ENCODE measurements around the gene ZNF740. TPM values are rescaled to one million over a fixed set of nuclear protein-coding genes. Genes with fewer than 3 reads are reported as not detected.

Gene ZNF740
- total RNA-seq, 1 experiment from 2014 or later = 41.2 TPM

DNA sequence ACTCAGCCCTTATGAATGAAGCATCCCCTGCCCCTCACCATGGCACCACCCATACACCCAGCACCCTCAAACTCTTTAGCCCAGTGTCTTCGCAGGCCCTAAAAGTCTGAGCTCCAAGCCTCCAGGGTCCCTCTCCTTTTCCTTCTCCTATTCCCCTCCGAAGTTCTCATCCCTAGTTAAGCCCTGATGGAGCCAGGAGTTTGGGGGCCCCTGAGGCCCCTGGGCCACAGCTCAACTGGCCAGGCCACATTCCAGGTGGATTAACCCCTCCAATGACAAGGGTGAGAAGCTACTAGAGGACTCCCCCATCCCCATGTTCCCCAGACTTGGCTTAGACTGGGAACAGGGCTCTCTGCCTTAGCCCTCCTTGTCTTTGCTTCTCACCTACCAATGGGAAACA lies 48.9 kb downstream of the ZNF740 start:
- WGBS (ENCODE audit: extremely low coverage, insufficient read length, low lambda C conversion rate) = no CpG with 5 or more reads among the region's 2 CpGs
- H3K4me2 ChIP-seq (ENCODE audit: insufficient read depth, insufficient read length, low read length) = no peak overlapping the region
- H3K4me1 ChIP-seq (ENCODE audit: insufficient read depth, low read length) = peaks cover 28% of the 10 kb centered on the region; the same call in 1 of the 2 replicates

More for the DNA sequence above, 48.9 kb downstream of the ZNF740 start:
- H3K27ac ChIP-seq (ENCODE audit: insufficient read length, low read depth, low read length) = no peak overlapping the region
- peak overlapping the region in 1 of 2 experiments; percentile 12; a peak in 3 of 5 replicates for H3K4me3 Mint-ChIP-seq
- H3K27me3 ChIP-seq (ENCODE audit: insufficient read depth, low read length) = no peaks in the 10 kb centered on the region; the same call in 1 of the 2 replicates
- H4K5ac ChIP-seq (ENCODE audit: insufficient read length, low read depth, low read length) = no peak overlapping the region
- no peak overlapping the region for H3K14ac ChIP-seq (ENCODE audit: insufficient read depth, low read length)
- peak overlapping the region in 2 of 3 experiments; percentile 20 to 34; a peak in 1 of 7 replicates for H3K27ac Mint-ChIP-seq
- H2BK20ac ChIP-seq (ENCODE audit: low read depth, low read length, poor library complexity, severe bottlenecking) = no peak overlapping the region
- H4K8ac ChIP-seq (replicated peaks; ENCODE audit: insufficient read length, low read depth, low read length) = no peak overlapping the region
- H2AK5ac ChIP-seq (ENCODE audit: insufficient read length, low read length) = no peak overlapping the region
- TF ChIP-seq, protein P1, sequence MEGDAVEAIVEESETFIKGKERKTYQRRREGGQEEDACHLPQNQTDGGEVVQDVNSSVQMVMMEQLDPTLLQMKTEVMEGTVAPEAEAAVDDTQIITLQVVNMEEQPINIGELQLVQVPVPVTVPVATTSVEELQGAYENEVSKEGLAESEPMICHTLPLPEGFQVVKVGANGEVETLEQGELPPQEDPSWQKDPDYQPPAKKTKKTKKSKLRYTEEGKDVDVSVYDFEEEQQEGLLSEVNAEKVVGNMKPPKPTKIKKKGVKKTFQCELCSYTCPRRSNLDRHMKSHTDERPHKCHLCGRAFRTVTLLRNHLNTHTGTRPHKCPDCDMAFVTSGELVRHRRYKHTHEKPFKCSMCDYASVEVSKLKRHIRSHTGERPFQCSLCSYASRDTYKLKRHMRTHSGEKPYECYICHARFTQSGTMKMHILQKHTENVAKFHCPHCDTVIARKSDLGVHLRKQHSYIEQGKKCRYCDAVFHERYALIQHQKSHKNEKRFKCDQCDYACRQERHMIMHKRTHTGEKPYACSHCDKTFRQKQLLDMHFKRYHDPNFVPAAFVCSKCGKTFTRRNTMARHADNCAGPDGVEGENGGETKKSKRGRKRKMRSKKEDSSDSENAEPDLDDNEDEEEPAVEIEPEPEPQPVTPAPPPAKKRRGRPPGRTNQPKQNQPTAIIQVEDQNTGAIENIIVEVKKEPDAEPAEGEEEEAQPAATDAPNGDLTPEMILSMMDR (conservative IDR thresholded peaks at IDR 0.05) = no peak
- H3K23ac ChIP-seq (ENCODE audit: insufficient read length, low read depth, low read length) = no peak overlapping the region
- H3K9me3 Mint-ChIP-seq = no peaks in the 10 kb centered on the region
- H3K4me1 Mint-ChIP-seq = peaks cover 74 to 80% of the 10 kb centered on the region in 2 experiments
- no peak overlapping the region for H4K91ac ChIP-seq (ENCODE audit: insufficient read length, low read depth, low read length)
- H3K9me3 ChIP-seq (ENCODE audit: control insufficient read depth, low read depth, low read length) = no peaks in the 10 kb centered on the region
- no peak overlapping the region for H3T11ph ChIP-seq (ENCODE audit: low read length)
- peaks cover 8 to 17% (median 13%) of the 10 kb centered on the region in 3 experiments; a peak in 6 of 7 replicates for H3K36me3 Mint-ChIP-seq (ENCODE audit: insufficient read depth in 1 of 3, low read depth in 3 of 3)
- H3K27me3 Mint-ChIP-seq (ENCODE audit: low read depth) = peaks cover 12% of the 10 kb centered on the region
- no peak overlapping the region for H3K18ac ChIP-seq (ENCODE audit: insufficient read length, low read depth, low read length)
- H3K79me2 ChIP-seq (ENCODE audit: insufficient read depth, low read length) = no peaks in the 10 kb centered on the region
- no peaks in the 10 kb centered on the region for H4K20me1 ChIP-seq (ENCODE audit: control insufficient read depth, insufficient read depth, insufficient read length)
- no peaks in the 10 kb centered on the region for H3K79me1 ChIP-seq (ENCODE audit: insufficient read depth, low read depth, low read length, poor library complexity, severe bottlenecking)
- H3K4ac ChIP-seq (ENCODE audit: low read depth, low read length) = no peak overlapping the region
- H2BK5ac ChIP-seq (ENCODE audit: insufficient read length, low read length) = no peak overlapping the region
- H3K23me2 ChIP-seq (ENCODE audit: insufficient read length, low read depth, low read length, poor library complexity, severe bottlenecking) = peaks cover 16% of the 10 kb centered on the region
- H2BK120ac ChIP-seq (ENCODE audit: low read depth, low read length, poor library complexity, severe bottlenecking) = no peak overlapping the region
- H2BK12ac ChIP-seq (ENCODE audit: insufficient read length, low read depth, low read length) = no peak overlapping the region
- H2BK15ac ChIP-seq (ENCODE audit: low read depth, low read length) = no peak overlapping the region
- H3K56ac ChIP-seq (ENCODE audit: insufficient read length, low read depth, low read length) = no peak overlapping the region
- no peak overlapping the region for H2AFZ ChIP-seq (ENCODE audit: low read length)
- DNase-seq = peak; percentile 25
- H3K9ac ChIP-seq (ENCODE audit: extremely low read depth, insufficient read length, low read length) = no peak overlapping the region
